Fibroblast of lung (primary cell): ENCODE data around the gene KRTAP17-1. TPM values are rescaled to one million over a fixed set of nuclear protein-coding genes. Genes with fewer than 3 reads are reported as not detected.

Experiments used
- DNase-seq, 2 donors: peaks; one replicate each; pipeline versions ENCODE4 v3.0.0 to v3.0.0-alpha.2; 2010; ENCODE audit warnings: low read depth in 2 of 2
- H2AFZ ChIP-seq: 2 replicates; pipeline ENCODE4 v1.5.1; 2012; ENCODE audit warnings: low read length, control low read depth, inconsistent platforms
- H3K27ac ChIP-seq: 2 replicates; pipeline ENCODE4 v1.5.1; 2011; ENCODE audit warnings: low read length, control low read depth; ENCODE audit not compliant: insufficient read depth
- H3K27me3 ChIP-seq: 2 replicates; pipeline ENCODE4 v1.5.1; 2011; ENCODE audit warnings: mild to moderate bottlenecking, low read length; ENCODE audit not compliant: control insufficient read depth, insufficient read depth
- H3K36me3 ChIP-seq: 2 replicates; pipeline ENCODE4 v1.5.1; 2011; ENCODE audit warnings: low read length; ENCODE audit not compliant: control insufficient read depth, insufficient read depth
- H3K4me1 ChIP-seq: 2 replicates; pipeline ENCODE4 v1.5.1; 2011; ENCODE audit warnings: low read length; ENCODE audit not compliant: control insufficient read depth, insufficient read depth; ENCODE audit errors: extremely low read depth
- H3K4me2 ChIP-seq: 2 replicates; pipeline ENCODE4 v1.5.1; 2011; ENCODE audit warnings: low read length, control low read depth; ENCODE audit not compliant: insufficient read depth; ENCODE audit errors: extremely low read depth
- H3K4me3 ChIP-seq, 4 experiments: fragments of 200-600 bp in 1 of 4; sonication (generic) in 1 of 4; replicated peaks in 1 of 4; 2 replicates each; pipeline ENCODE4 v1.5.1; 2011 to 2016; ENCODE audit warnings: low read length in 4 of 4, low read depth in 3 of 4, mild to moderate bottlenecking in 3 of 4, control low read depth in 2 of 4, inconsistent platforms in 1 of 4, mixed read lengths in 1 of 4; ENCODE audit not compliant: insufficient read depth in 1 of 4; ENCODE audit errors: control extremely low read depth in 1 of 4
- H3K79me2 ChIP-seq: 2 replicates; pipeline ENCODE4 v1.5.1; 2012; ENCODE audit warnings: mild to moderate bottlenecking, low read length, inconsistent platforms; ENCODE audit not compliant: control insufficient read depth, insufficient read depth
- H3K9ac ChIP-seq: 2 replicates; pipeline ENCODE4 v1.5.1; 2011; ENCODE audit warnings: mild to moderate bottlenecking, low read length, control low read depth; ENCODE audit not compliant: insufficient read depth
- H3K9me3 ChIP-seq: 2 replicates; pipeline ENCODE4 v1.5.1; 2012; ENCODE audit warnings: low read depth, low read length; ENCODE audit not compliant: control insufficient read depth, insufficient read depth
- H4K20me1 ChIP-seq: 2 replicates; pipeline ENCODE4 v1.5.1; 2011; ENCODE audit warnings: low read length; ENCODE audit not compliant: control insufficient read depth, insufficient read depth; ENCODE audit errors: extremely low read depth
- CTCF ChIP-seq, 2 donors: IDR thresholded peaks in 1 of 2; conservative IDR thresholded peaks in 1 of 2; 1 replicate in 1 of 2; 2 replicates in 1 of 2; pipeline ENCODE4 v1.5.1; 2011 to 2012; ENCODE audit warnings: low read length in 2 of 2, control low read depth in 1 of 2, inconsistent platforms in 1 of 2, low read depth in 1 of 2, mild to moderate bottlenecking in 1 of 2
- EZH2 ChIP-seq: IDR thresholded peaks from 2 replicates; pipeline ENCODE4 v1.5.1; 2012; ENCODE audit warnings: low read length, control low read depth, mild to moderate bottlenecking; ENCODE audit errors: missing control alignments
- polyA plus RNA-seq, 2 donors: library from polyadenylated mRNA; depleted of rRNA in 1 of 2; stranded (reverse) in 1 of 2; unstranded in 1 of 2; fragments of >200 nt; gene quantifications; 2 replicates each; pipeline ENCODE4 v1.2.1, GENCODE V29; 2011 to 2012; ENCODE audit warnings: missing spikeins in 1 of 2
- total RNA-seq: library from RNA; depleted of rRNA; stranded (reverse); fragments of >200 nt; gene quantifications from 2 replicates; pipeline ENCODE4 v1.2.1, GENCODE V29; 2014

KRTAP17-1 gene
- total and polyA plus RNA-seq, 2 donors (not counting 1 experiment from before 2014, with no cell fraction given): not detected

DNA sequence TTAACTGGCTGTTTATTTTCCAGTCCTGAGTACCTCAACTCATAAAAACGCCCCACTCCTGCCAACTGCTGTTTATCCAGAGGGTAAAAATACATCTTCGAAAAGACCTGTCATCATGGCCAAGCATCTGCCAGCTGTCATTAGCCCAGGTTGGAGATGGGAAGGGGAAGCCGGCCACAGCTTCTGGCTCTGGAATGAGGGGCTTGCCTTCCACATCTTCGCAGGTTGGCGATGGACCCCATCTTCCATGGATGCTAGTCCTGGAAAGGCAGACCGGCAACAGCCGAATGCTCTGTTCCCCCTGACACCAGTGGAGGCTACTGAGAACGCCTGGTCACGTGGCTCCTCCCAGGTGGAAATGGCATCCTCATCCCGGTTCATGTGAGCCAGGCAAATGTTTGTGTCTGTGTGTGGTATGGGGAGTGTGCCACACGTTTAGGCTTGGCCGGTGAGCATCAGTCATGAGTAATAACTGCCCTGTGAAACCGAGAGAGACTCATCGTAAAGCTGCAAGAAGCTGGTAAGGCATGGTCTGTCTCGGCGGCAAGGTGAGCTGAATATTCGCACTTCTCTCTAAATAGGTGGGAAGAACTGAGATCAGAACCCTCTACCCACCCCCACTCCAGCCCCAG is 420 bp upstream of the KRTAP17-1 start:
- no peak for DNase-seq
- H3K4me3 ChIP-seq: no peak overlapping the region
- no peaks in the 10 kb centered on the region for H3K79me2 ChIP-seq
- TF ChIP-seq EZH2 (no peak), CTCF (conservative IDR thresholded peaks at IDR 0.05 in 1 of 2, IDR thresholded peaks at IDR 0.05 in 1 of 2; ENCODE audit: low read depth in 1 of 2, low read length in 2 of 2) (no peak)
- H3K27ac ChIP-seq: no peak overlapping the region
- H3K36me3 ChIP-seq: no peaks in the 10 kb centered on the region
- H4K20me1 ChIP-seq: no peaks in the 10 kb centered on the region
- no peaks in the 10 kb centered on the region for H3K4me1 ChIP-seq
- H3K27me3 ChIP-seq: peaks cover 3% of the 10 kb centered on the region
- no peak overlapping the region for H2AFZ ChIP-seq
- no peaks in the 10 kb centered on the region for H3K9me3 ChIP-seq
- H3K9ac ChIP-seq: no peak overlapping the region
- H3K4me2 ChIP-seq: no peak overlapping the region

DNA sequence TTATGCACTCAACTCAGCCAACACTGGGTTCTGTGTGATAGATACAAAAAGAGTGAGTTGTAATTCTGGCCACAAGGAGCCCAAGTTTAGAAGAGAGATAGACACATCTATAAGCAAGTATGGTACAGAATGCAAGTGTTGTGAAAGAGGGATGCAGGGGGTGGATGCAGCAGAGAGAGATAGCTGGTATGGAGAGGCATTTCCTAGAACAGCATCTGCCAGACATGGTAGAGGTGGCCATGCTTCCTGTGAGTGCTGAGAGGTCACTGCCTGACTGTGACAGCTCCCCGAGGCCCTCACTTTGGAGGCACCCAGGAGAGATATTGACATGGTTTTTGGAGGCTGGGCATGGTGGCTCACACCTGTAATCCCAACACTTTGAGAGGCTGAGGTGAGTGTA is 4.4 kb downstream of the KRTAP17-1 start:
- Histone ChIP-seq H3K4me1 (no peaks in the 10 kb centered on the region), H3K9ac (no peak overlapping the region), H3K36me3 (no peaks in the 10 kb centered on the region), H3K9me3 (no peaks in the 10 kb centered on the region), H3K4me3 (no peak overlapping the region), H3K4me2 (no peak overlapping the region), H2AFZ (no peak overlapping the region), H3K79me2 (no peaks in the 10 kb centered on the region), H3K27me3 (peaks cover 12% of the 10 kb centered on the region), H4K20me1 (no peaks in the 10 kb centered on the region), H3K27ac (no peak overlapping the region)
- no peak for DNase-seq
- TF ChIP-seq EZH2 (no peak), CTCF (conservative IDR thresholded peaks at IDR 0.05 in 1 of 2, IDR thresholded peaks at IDR 0.05 in 1 of 2; ENCODE audit: low read depth in 1 of 2, low read length in 2 of 2) (no peak)

DNA sequence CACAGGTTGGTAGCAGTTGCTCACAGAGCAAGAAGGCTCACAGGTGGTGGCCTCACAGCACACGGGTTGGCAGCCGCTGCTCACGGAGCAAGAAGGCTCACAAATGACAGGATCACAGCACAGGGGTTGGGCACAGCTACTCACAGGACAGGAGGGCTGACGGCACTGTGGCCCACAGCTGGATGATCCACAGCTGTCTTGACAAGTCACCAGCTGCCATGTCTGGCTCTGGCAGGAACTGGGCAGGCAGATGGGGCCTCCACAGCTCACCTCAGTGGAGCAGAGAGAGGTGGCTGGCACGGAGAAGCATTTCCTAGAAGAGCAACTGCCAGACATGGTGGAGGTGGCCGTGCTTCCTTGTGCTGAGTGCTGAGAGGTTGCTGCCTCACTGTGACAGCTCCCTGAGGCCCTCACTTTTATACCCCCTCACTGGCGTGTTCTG is 6.6 kb downstream of the KRTAP17-1 start, which contains the start of gene KRTAP16-1:
TSS of gene KRTAP16-1 (minus strand) at position 392 of the 442 bp plus-strand sequence. CDS start at position 336, 56 bp downstream.
- no peak for DNase-seq
- H3K9me3 ChIP-seq: no peaks in the 10 kb centered on the region
- no peaks in the 10 kb centered on the region for H4K20me1 ChIP-seq
- H3K4me1 ChIP-seq: no peaks in the 10 kb centered on the region
- H3K36me3 ChIP-seq: no peaks in the 10 kb centered on the region
- TF ChIP-seq EZH2 (no peak), CTCF (conservative IDR thresholded peaks at IDR 0.05 in 1 of 2, IDR thresholded peaks at IDR 0.05 in 1 of 2; ENCODE audit: low read depth in 1 of 2, low read length in 2 of 2) (no peak)
- H3K27me3 ChIP-seq: peaks cover 9% of the 10 kb centered on the region
- no peak within 1 kb of the TSS for H3K4me2 ChIP-seq
- no peak within 1 kb of the TSS for H3K4me3 ChIP-seq
- no peak within 1 kb of the TSS for H2AFZ ChIP-seq
- no peak within 1 kb of the TSS for H3K9ac ChIP-seq
- no peak within 1 kb of the TSS for H3K27ac ChIP-seq
- H3K79me2 ChIP-seq: no peaks in the 10 kb centered on the region
